HG03565 (cell line): Measurements from ENCODE around the gene ARMCX5.

Experiments used
- ATAC-seq: cut with Tn5 transposase; IDR thresholded peaks from one replicate; pipeline ENCODE4 v1.9.1; 2021; ENCODE audit warnings: mild to moderate bottlenecking, moderate library complexity; ENCODE audit not compliant: unreplicated experiment

ARMCX5 gene

GRCh38 chrX:102599084-102599950, at the start of gene ARMCX5:
ARMCX5 (plus strand) TSS chrX:102599515; CDS start chrX:102602142, 2,627 bp downstream.
- peak; percentile 75 for ATAC-seq

- ATAC-seq = no peak
Observed at GRCh38 chrX:102558607-102559006, 40.7 kb upstream of the ARMCX5 start.

GRCh38 chrX:102560423-102561068, 38.8 kb upstream of the ARMCX5 start:
- no peak for ATAC-seq

DNA sequence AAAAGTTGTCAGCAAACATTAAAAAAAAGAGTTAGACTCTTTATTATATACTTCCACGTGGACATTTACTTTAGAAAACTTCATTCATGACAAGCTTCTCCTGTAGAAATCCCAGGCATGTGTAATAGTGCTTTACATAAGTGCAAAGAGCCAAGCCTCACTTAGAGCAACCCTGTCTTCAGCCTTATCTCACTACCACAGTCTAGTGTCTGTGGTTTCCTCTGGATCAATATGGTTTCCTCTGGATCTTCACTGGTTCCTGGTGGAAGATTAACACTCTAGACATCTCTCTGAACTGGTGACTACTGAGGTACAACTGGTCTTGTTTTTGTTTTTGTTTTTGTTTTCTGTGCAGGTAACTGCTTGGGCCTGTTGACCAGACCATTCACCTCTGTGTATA, 18.4 kb upstream of the ARMCX5 start:
- no peak for ATAC-seq

- no peak for ATAC-seq
Observed at GRCh38 chrX:102593367-102593766, 5.9 kb upstream of the ARMCX5 start.

- peak; percentile 6 for ATAC-seq
Observed at GRCh38 chrX:102599951-102600579, 750 bp downstream of the ARMCX5 start.

- no peak for ATAC-seq
Observed at GRCh38 chrX:102604327-102604726, 5.0 kb downstream of the ARMCX5 start.

DNA sequence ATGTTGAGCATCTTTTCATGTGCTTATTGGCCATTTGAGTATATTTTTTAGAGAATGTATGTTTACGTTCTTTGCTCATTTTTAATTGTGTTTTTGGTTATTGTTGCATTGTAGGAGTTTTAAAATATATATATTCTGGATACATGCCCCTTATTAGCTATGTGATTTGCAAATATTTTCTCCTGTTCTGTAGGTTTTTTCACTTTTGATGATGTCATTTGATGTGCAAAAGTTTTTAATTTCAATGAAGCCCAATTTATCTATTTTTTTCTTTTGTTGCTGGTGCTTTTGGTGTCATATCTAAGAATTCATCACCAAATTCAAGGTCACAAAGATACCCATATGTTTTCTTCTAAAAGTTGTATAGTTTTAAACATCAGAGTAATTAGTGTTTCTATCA, 6.8 kb downstream of the ARMCX5 start:
- no peak for ATAC-seq

- ATAC-seq = no peak
Observed at GRCh38 chrX:102610905-102611304, 11.6 kb downstream of the ARMCX5 start.

GRCh38 chrX:102624105-102624504, 24.8 kb downstream of the ARMCX5 start:
- no peak for ATAC-seq

- ATAC-seq = no peak
Observed at GRCh38 chrX:102627640-102628039, 28.3 kb downstream of the ARMCX5 start.

DNA sequence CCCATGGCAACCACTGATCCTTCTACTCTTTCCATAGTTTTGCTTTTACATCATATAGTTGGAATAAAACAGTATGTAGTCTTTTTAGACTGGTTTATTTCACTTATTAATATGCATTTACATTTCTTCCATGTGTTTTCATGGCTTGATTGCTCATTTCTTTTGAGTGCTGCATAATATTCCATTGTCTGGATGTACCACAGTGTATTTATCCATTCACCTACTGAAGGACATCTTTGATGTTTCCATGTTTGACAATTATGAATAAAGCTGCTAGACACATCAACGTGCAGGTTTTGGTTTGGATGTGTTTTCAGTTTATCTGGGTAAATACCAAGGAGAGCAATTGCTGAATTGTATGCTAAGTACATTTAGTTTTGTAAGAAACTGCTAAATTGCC, 38.2 kb downstream of the ARMCX5 start:
- no peak for ATAC-seq

GRCh38 chrX:102650903-102651241, 51.6 kb downstream of the ARMCX5 start:
- no peak for ATAC-seq

- ATAC-seq = no peak
Observed at GRCh38 chrX:102651242-102652011, 52.1 kb downstream of the ARMCX5 start, which contains the start of gene GPRASP1. GPRASP1 (plus strand) TSS chrX:102651483; CDS start chrX:102653914, 2,431 bp downstream.

- ATAC-seq = no peak
Observed at GRCh38 chrX:102652031-102652688, 52.8 kb downstream of the ARMCX5 start.
